Sigmoid colon (tissue), 3 donors: ENCODE measurements around the gene ELMO3.

Source experiments
- CTCF ChIP-seq, 4 experiments: fragments of 450-650 bp in 3 of 4; fragments of 200-600 bp in 1 of 4; IDR thresholded peaks; one replicate each; pipeline ENCODE4 v1.5.1; 2016 to 2019; ENCODE audit warnings: antibody characterized with exemption in 4 of 4, mild to moderate bottlenecking in 3 of 4, moderate library complexity in 2 of 4
- POLR2A ChIP-seq, 2 donors: fragments of 450-650 bp; IDR thresholded peaks; one replicate each; pipeline ENCODE4 v1.6.1; 2016; ENCODE audit warnings: antibody characterized with exemption in 2 of 2, mild to moderate bottlenecking in 2 of 2, moderate library complexity in 2 of 2

- TF ChIP-seq CTCF (IDR thresholded peaks at IDR 0.05) (no peak), POLR2A (IDR thresholded peaks at IDR 0.05) (no peak)
Measured at GRCh38 chr16:67237396-67238277, 38.7 kb downstream of the ELMO3 start.
